Omental fat pad (tissue), 4 donors: ENCODE data around the gene SHISA9. TPM values are rescaled to one million over a fixed set of nuclear protein-coding genes. Genes with fewer than 3 reads are reported as not detected.

Experiments used
- ATAC-seq: fragments of 150-250 bp; one replicate; pipeline ENCODE4 v1.9.1; 2016; ENCODE audit warnings: mild to moderate bottlenecking, moderate library complexity; ENCODE audit not compliant: low FRiP score
- DNase-seq: peaks from one replicate; pipeline ENCODE4 v3.0.0-alpha.2; 2019; ENCODE audit warnings: low spot score
- total RNA-seq, 4 donors: library from RNA; depleted of rRNA; stranded (reverse); fragments of >200 nt; gene quantifications; one replicate each; pipeline ENCODE4 v1.1.0, GENCODE V29; 2016
- TF ChIP-seq, protein P1 (sequence below), 3 donors: fragments of 450-650 bp; IDR thresholded peaks; one replicate each; pipeline ENCODE4 v1.5.1; 2016 to 2017; ENCODE audit warnings: antibody characterized with exemption in 3 of 3, mild to moderate bottlenecking in 3 of 3, moderate library complexity in 2 of 3

SHISA9 gene
- total RNA-seq, 4 donors from 2014 or later, result 1.1 TPM; not detected in 3

- no peak for ATAC-seq
- TF ChIP-seq, protein P1, sequence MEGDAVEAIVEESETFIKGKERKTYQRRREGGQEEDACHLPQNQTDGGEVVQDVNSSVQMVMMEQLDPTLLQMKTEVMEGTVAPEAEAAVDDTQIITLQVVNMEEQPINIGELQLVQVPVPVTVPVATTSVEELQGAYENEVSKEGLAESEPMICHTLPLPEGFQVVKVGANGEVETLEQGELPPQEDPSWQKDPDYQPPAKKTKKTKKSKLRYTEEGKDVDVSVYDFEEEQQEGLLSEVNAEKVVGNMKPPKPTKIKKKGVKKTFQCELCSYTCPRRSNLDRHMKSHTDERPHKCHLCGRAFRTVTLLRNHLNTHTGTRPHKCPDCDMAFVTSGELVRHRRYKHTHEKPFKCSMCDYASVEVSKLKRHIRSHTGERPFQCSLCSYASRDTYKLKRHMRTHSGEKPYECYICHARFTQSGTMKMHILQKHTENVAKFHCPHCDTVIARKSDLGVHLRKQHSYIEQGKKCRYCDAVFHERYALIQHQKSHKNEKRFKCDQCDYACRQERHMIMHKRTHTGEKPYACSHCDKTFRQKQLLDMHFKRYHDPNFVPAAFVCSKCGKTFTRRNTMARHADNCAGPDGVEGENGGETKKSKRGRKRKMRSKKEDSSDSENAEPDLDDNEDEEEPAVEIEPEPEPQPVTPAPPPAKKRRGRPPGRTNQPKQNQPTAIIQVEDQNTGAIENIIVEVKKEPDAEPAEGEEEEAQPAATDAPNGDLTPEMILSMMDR (IDR thresholded peaks at IDR 0.05), result no peak
- DNase-seq, result no peak
These were observed 285.4 kb downstream of the SHISA9 start for GRCh38 chr16:13186813-13187212.

GRCh38 chr16:13189250-13189649 lies 287.9 kb downstream of the SHISA9 start:
- TF ChIP-seq, protein P1 (IDR thresholded peaks at IDR 0.05), result no peak
- ATAC-seq (no peak), DNase-seq (no peak)

DNA sequence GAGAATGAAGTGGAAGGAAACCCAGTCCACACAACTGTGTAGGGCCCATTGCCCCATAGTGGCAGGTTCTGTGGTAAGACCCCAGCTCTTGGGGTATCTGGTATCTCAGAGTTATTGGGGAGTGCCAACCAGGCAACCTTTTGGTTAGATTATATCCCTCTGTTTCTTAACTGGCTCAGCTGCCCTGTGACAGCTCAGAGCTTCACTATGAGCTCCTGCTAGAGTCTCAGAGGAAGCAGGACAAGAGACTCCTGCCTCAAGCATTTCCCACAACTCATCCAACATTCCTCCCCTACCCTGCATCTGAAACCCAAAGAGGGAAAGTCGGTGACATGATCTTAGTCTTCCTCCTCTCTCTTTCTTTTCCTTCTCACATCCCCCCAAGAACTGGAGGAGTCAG lies 292.3 kb downstream of the SHISA9 start:
- ATAC-seq, result no peak
- TF ChIP-seq, protein P1 (IDR thresholded peaks at IDR 0.05), result no peak

DNA sequence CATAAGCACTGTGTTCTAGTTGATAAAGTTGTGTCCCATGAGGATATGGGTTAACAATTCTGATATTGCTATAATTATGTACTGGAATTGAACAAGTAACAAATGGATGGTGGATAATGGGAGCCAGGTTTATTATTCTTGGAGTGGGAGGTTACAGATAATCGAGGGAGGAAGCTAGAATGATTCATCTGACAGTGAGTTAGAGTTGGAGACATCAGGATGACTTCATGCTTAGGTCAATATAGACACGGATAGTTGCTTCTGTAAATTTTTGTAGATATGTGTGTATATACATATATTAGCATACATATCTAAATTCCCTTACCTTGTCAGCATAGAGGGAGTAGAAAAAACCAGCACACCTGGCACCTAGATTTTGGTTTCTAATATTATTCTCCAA lies 293.4 kb downstream of the SHISA9 start:
- ATAC-seq, result no peak
- TF ChIP-seq, protein P1 (IDR thresholded peaks at IDR 0.05), result no peak
- DNase-seq, result no peak

More for the DNA sequence above, 292.3 kb downstream of the SHISA9 start:
- no peak for DNase-seq

DNA sequence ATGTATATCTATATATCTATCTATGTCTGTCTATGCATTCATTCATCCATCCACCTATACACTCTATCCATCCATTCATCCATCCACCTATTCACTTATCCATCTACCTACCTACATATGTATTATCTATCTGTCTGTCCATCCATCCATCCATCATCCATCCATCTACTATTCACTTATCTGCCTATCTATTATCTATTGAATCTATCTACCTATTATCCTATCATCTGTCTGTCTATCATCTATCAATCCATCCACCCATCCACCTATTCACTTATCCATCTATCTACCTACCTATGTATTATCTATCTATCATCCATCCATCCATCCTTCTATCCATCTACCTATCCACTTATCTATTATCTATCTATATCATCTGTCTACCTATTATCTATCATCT lies 302.3 kb downstream of the SHISA9 start:
- ATAC-seq, result no peak
- TF ChIP-seq, protein P1 (IDR thresholded peaks at IDR 0.05), result no peak
- DNase-seq, result no peak

- TF ChIP-seq, protein P1 (IDR thresholded peaks at IDR 0.05), result no peak
- ATAC-seq (no peak), DNase-seq (no peak)
These were observed 304.0 kb downstream of the SHISA9 start for GRCh38 chr16:13205352-13205751.

- DNase-seq, result no peak
- TF ChIP-seq, protein P1 (IDR thresholded peaks at IDR 0.05), result no peak
- no peak for ATAC-seq
These were observed 305.2 kb downstream of the SHISA9 start for GRCh38 chr16:13206606-13207005.
